Omental fat pad (tissue), 4 donors: Measurements from ENCODE around the gene ETFB. TPM values are rescaled to one million over a fixed set of nuclear protein-coding genes. Genes with fewer than 3 reads are reported as not detected.

ENCODE experiments used
- ATAC-seq: fragments of 150-250 bp; one replicate; pipeline ENCODE4 v1.9.1; 2016; ENCODE audit warnings: mild to moderate bottlenecking, moderate library complexity; ENCODE audit not compliant: low FRiP score
- DNase-seq: peaks from one replicate; pipeline ENCODE4 v3.0.0-alpha.2; 2019; ENCODE audit warnings: low spot score
- CTCF ChIP-seq, 3 donors: fragments of 450-650 bp; IDR thresholded peaks; one replicate each; pipeline ENCODE4 v1.5.1; 2016 to 2017; ENCODE audit warnings: antibody characterized with exemption in 3 of 3, mild to moderate bottlenecking in 3 of 3, moderate library complexity in 2 of 3
- total RNA-seq, 4 donors: library from RNA; depleted of rRNA; stranded (reverse); fragments of >200 nt; gene quantifications; one replicate each; pipeline ENCODE4 v1.1.0, GENCODE V29; 2016

Gene ETFB
- total RNA-seq, 4 donors from 2014 or later, result 136 to 251 (median 166) TPM

- DNase-seq (no peak), ATAC-seq (peak; percentile 30)
- TF ChIP-seq CTCF (IDR thresholded peaks at IDR 0.05), result no peak
Observed at GRCh38 chr19:51387924-51388389, 21.8 kb upstream of the ETFB start, which contains the start of gene LIM2. TSS of gene LIM2 (minus strand) at chr19:51387974. CDS start at chr19:51387443, 531 bp downstream.

GRCh38 chr19:51386882-51387520 lies 20.8 kb upstream of the ETFB start:
- no peak for ATAC-seq
- DNase-seq, result no peak
- no peak for TF ChIP-seq CTCF (IDR thresholded peaks at IDR 0.05)

- ATAC-seq, result no peak
Observed at GRCh38 chr19:51382004-51382403, 15.8 kb upstream of the ETFB start.

GRCh38 chr19:51380379-51380778 lies 14.2 kb upstream of the ETFB start:
- TF ChIP-seq CTCF (IDR thresholded peaks at IDR 0.05), result no peak
- ATAC-seq (no peak), DNase-seq (no peak)

More at GRCh38 chr19:51382004-51382403, 15.8 kb upstream of the ETFB start:
- DNase-seq, result no peak
- no peak for TF ChIP-seq CTCF (IDR thresholded peaks at IDR 0.05)

GRCh38 chr19:51377422-51377821 lies 11.2 kb upstream of the ETFB start:
- DNase-seq (no peak), ATAC-seq (no peak)
- TF ChIP-seq CTCF (IDR thresholded peaks at IDR 0.05), result no peak

- DNase-seq (no peak), ATAC-seq (no peak)
- TF ChIP-seq CTCF (IDR thresholded peaks at IDR 0.05), result no peak
Observed at GRCh38 chr19:51375504-51376221, 9.5 kb upstream of the ETFB start.
